Measurements from ENCODE around the gene SEC14L2. TPM values are rescaled to one million over a fixed set of nuclear protein-coding genes. Genes with fewer than 3 reads are reported as not detected.

The SEC14L2 gene
- total and polyA plus RNA-seq, 2 experiments from 2014 or later: 2.5 to 4.2 TPM

DNA sequence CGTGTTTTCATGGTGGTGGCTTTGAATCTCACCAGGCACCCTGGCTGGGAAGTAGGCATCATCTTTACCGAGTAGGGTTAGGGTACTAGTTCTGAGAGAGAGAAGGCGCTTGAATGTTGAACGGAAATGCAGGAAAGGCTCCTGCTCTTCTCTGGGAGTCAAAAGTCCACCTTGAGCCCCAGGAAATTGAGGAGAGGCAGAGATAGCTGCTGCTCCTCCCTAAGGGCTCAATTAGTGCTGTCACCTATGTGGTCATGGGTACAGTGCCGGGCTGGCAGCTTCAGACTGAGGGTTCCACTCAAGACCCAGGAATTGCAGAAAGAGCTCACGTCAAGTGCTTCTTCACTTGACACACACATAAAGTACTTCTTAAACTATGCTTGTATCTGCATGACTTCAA is 38.3 kb upstream of the SEC14L2 start:
- H3K9me3 Mint-ChIP-seq: no peaks in the 10 kb centered on the region
- Histone ChIP-seq H3K4me1 (ENCODE audit: insufficient read depth) (peaks cover 32% of the 10 kb centered on the region), H3K36me3 (ENCODE audit: insufficient read depth) (no peaks in the 10 kb centered on the region), H4K20me1 (replicated peaks; ENCODE audit: insufficient read depth) (peaks cover 26% of the 10 kb centered on the region), H3K27me3 (ENCODE audit: insufficient read depth) (no peaks in the 10 kb centered on the region), H3K9me2 (ENCODE audit: insufficient read depth) (no peaks in the 10 kb centered on the region), H3K4me2 (peak overlapping the region; percentile 90; the same call in 1 of the 2 replicates), H3K4me3 (peak overlapping the region; percentile 96; the same call in 1 of the 2 replicates), H2AFZ (no peak overlapping the region), H3F3A (replicated peaks; ENCODE audit: low read depth) (0 out of 2 replicates have a peak, but pooled peaks cover 13% of the 10 kb centered on the region), H3K27ac (ENCODE audit: low read depth) (0 out of 2 replicates have a peak overlapping the region, but pooled peaks have one; percentile 90), H3K79me2 (replicated peaks; ENCODE audit: insufficient read depth) (peaks cover 33% of the 10 kb centered on the region)
- peaks cover 10% of the 10 kb centered on the region for H3K36me3 Mint-ChIP-seq (ENCODE audit: low read depth)
- DNase-seq (ENCODE audit: low spot score) (no peak), ATAC-seq (no peak)
- H3K4me1 Mint-ChIP-seq: peaks cover 37% of the 10 kb centered on the region
- TF ChIP-seq JUNB (IDR thresholded peaks at IDR 0.05; ENCODE audit: unreplicated experiment) (no peak), EZH2phosphoT487 (IDR thresholded peaks at IDR 0.05; ENCODE audit: unreplicated experiment) (no peak), EZH2 (IDR thresholded peaks at IDR 0.05; ENCODE audit: low read depth, unreplicated experiment) (no peak), STAT1 (IDR thresholded peaks at IDR 0.05; ENCODE audit: unreplicated experiment) (no peak), CREB1 (CRISPR knock-in tag; IDR thresholded peaks at IDR 0.05; ENCODE audit: low read depth) (no peak)
- no peak overlapping the region for H3K27ac Mint-ChIP-seq
- H3K27me3 Mint-ChIP-seq (ENCODE audit: insufficient read depth, low read depth, poor library complexity): peaks cover 8% of the 10 kb centered on the region
- H3K4me3 Mint-ChIP-seq: peak overlapping the region; percentile 98; the same call in 2 of the 3 replicates

- Histone ChIP-seq H3K36me3 (ENCODE audit: insufficient read depth) (no peaks in the 10 kb centered on the region), H4K20me1 (replicated peaks; ENCODE audit: insufficient read depth) (no peaks in the 10 kb centered on the region), H3K4me3 (0 out of 2 replicates have a peak overlapping the region, but pooled peaks have one; percentile 30), H2AFZ (peak overlapping the region; percentile 29; the same call in 1 of the 2 replicates), H3K4me2 (peak overlapping the region; percentile 69; the same call in 1 of the 2 replicates), H3K27me3 (ENCODE audit: insufficient read depth) (no peaks in the 10 kb centered on the region), H3F3A (replicated peaks; ENCODE audit: low read depth) (0 out of 2 replicates have a peak, but pooled peaks cover 12% of the 10 kb centered on the region), H3K27ac (ENCODE audit: low read depth) (peak overlapping the region; percentile 72; the same call in 1 of the 2 replicates), H3K79me2 (replicated peaks; ENCODE audit: insufficient read depth) (0 out of 2 replicates have a peak, but pooled peaks cover 5% of the 10 kb centered on the region), H3K4me1 (ENCODE audit: insufficient read depth) (peaks cover 23% of the 10 kb centered on the region), H3K9me2 (ENCODE audit: insufficient read depth) (no peaks in the 10 kb centered on the region)
- DNase-seq (ENCODE audit: low spot score): no peak
- peaks cover 27% of the 10 kb centered on the region for H3K4me1 Mint-ChIP-seq
- peaks cover 11% of the 10 kb centered on the region for H3K27me3 Mint-ChIP-seq (ENCODE audit: insufficient read depth, low read depth, poor library complexity)
- no peak for ATAC-seq
- H3K9me3 Mint-ChIP-seq: no peaks in the 10 kb centered on the region
- H3K4me3 Mint-ChIP-seq: peak overlapping the region; percentile 14; the same call in 1 of the 3 replicates
- H3K36me3 Mint-ChIP-seq (ENCODE audit: low read depth): peaks cover 6% of the 10 kb centered on the region; the same call in 1 of the 3 replicates
- no peak for TF ChIP-seq STAT1 (IDR thresholded peaks at IDR 0.05; ENCODE audit: unreplicated experiment)
- H3K27ac Mint-ChIP-seq: peak overlapping the region; percentile 23
Observed at GRCh38 chr22:30361916-30362650, 34.7 kb upstream of the SEC14L2 start.

DNA sequence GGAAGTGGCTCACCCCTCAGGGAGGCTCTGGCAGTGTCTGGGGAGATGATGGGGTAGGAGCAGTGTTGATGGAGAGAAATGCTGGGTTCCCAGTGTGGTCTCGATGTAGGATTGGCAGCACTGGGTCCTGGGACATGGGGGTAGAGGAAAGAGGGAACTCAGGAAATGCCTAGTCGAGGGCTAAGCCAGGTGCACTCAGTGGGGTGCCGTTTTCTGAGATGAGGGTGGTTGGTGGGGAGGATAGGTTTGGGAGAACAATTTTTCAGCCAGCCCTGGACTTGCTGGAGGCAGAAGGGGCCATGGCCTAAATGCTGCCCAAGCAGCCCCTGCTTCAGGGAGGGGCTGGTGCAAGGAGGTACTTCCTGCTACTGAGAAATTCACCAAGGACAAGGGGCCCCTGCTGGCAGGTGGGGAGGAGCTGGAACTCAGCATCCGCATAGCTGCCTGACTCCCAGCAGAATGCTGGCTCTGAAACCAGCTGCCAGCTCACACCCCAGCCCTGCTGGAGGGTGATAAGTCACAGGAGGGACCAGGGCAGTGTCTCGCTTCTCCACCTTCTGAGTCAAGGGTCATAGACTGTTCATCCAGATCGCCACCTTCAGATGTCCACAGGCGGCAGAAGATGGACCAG is 34.1 kb upstream of the SEC14L2 start:
- ATAC-seq (peak; percentile 90), DNase-seq (ENCODE audit: low spot score) (peak; percentile 81)
- Mint-ChIP-seq H3K9me3 (no peaks in the 10 kb centered on the region), H3K36me3 (ENCODE audit: low read depth) (peaks cover 6% of the 10 kb centered on the region; the same call in 1 of the 3 replicates), H3K4me3 (peak overlapping the region; percentile 14; the same call in 1 of the 3 replicates), H3K4me1 (peaks cover 27% of the 10 kb centered on the region), H3K27me3 (ENCODE audit: insufficient read depth, low read depth, poor library complexity) (peaks cover 11% of the 10 kb centered on the region), H3K27ac (peak overlapping the region; percentile 23)
- Histone ChIP-seq H3K4me3 (peak overlapping the region; percentile 30; the same call in 1 of the 2 replicates), H2AFZ (peak overlapping the region; percentile 29; the same call in 1 of the 2 replicates), H3K27ac (ENCODE audit: low read depth) (peak overlapping the region; percentile 72), H3K9me2 (ENCODE audit: insufficient read depth) (no peaks in the 10 kb centered on the region), H3K79me2 (replicated peaks; ENCODE audit: insufficient read depth) (0 out of 2 replicates have a peak, but pooled peaks cover 5% of the 10 kb centered on the region), H3F3A (replicated peaks; ENCODE audit: low read depth) (0 out of 2 replicates have a peak, but pooled peaks cover 9% of the 10 kb centered on the region), H3K4me1 (ENCODE audit: insufficient read depth) (peaks cover 23% of the 10 kb centered on the region), H3K36me3 (ENCODE audit: insufficient read depth) (no peaks in the 10 kb centered on the region), H4K20me1 (replicated peaks; ENCODE audit: insufficient read depth) (no peaks in the 10 kb centered on the region), H3K4me2 (peak overlapping the region; percentile 69), H3K27me3 (ENCODE audit: insufficient read depth) (no peaks in the 10 kb centered on the region)
- no peak for TF ChIP-seq CREB1 (CRISPR knock-in tag; IDR thresholded peaks at IDR 0.05; ENCODE audit: low read depth)
